Measurements from ENCODE around the gene CIZ1. TPM values are rescaled to one million over a fixed set of nuclear protein-coding genes. Genes with fewer than 3 reads are reported as not detected.
"Not testable (repeated sequence)": the region's sequence is repeated elsewhere in the genome, so short reads cannot be mapped to it uniquely, and the experiment has no call there.

The CIZ1 gene
- total RNA-seq, 1 experiment from 2014 or later = 60.6 TPM

GRCh38 chr9:128190013-128190412, 1.4 kb downstream of the CIZ1 start:
- DNase-seq (ENCODE audit: low spot score) = no peak

GRCh38 chr9:128188209-128188608, 3.2 kb downstream of the CIZ1 start:
- DNase-seq (ENCODE audit: low spot score) = no peak

- DNase-seq (ENCODE audit: low spot score) = no peak
Observed at GRCh38 chr9:128187361-128187760, 4.0 kb downstream of the CIZ1 start.

GRCh38 chr9:128185979-128186965, 5.1 kb downstream of the CIZ1 start:
- DNase-seq (ENCODE audit: low spot score) = no peak

- no peak for DNase-seq (ENCODE audit: low spot score)
Observed at GRCh38 chr9:128182893-128183588, 8.3 kb downstream of the CIZ1 start.

- not testable (repeated sequence) for DNase-seq (ENCODE audit: low spot score)
Observed at GRCh38 chr9:128181480-128181879, 9.9 kb downstream of the CIZ1 start.

GRCh38 chr9:128180447-128180846, 10.9 kb downstream of the CIZ1 start:
- no peak for DNase-seq (ENCODE audit: low spot score)

GRCh38 chr9:128180001-128180400, 11.4 kb downstream of the CIZ1 start:
- DNase-seq (ENCODE audit: low spot score) = no peak

- no peak for DNase-seq (ENCODE audit: low spot score)
Observed at GRCh38 chr9:128178806-128179431, 12.5 kb downstream of the CIZ1 start.

- DNase-seq (ENCODE audit: low spot score) = no peak
Observed at GRCh38 chr9:128175726-128176125, 15.6 kb downstream of the CIZ1 start.

- no peak for DNase-seq (ENCODE audit: low spot score)
Observed at GRCh38 chr9:128175102-128175563, 16.2 kb downstream of the CIZ1 start.

GRCh38 chr9:128174062-128174461, 17.3 kb downstream of the CIZ1 start:
- DNase-seq (ENCODE audit: low spot score) = no peak

GRCh38 chr9:128169925-128170324, 21.4 kb downstream of the CIZ1 start:
- DNase-seq (ENCODE audit: low spot score) = no peak

- no peak for DNase-seq (ENCODE audit: low spot score)
Observed at GRCh38 chr9:128169492-128169891, 21.9 kb downstream of the CIZ1 start.

GRCh38 chr9:128168731-128169308, 22.6 kb downstream of the CIZ1 start:
- DNase-seq (ENCODE audit: low spot score) = no peak

GRCh38 chr9:128167209-128167608, 24.2 kb downstream of the CIZ1 start:
- no peak for DNase-seq (ENCODE audit: low spot score)

GRCh38 chr9:128166169-128166568, 25.2 kb downstream of the CIZ1 start:
- no peak for DNase-seq (ENCODE audit: low spot score)

- DNase-seq (ENCODE audit: low spot score) = no peak
Observed at GRCh38 chr9:128164307-128164885, 27.0 kb downstream of the CIZ1 start.

- no peak for DNase-seq (ENCODE audit: low spot score)
Observed at GRCh38 chr9:128163523-128164306, 27.7 kb downstream of the CIZ1 start.

GRCh38 chr9:128163027-128163515, 28.3 kb downstream of the CIZ1 start:
- DNase-seq (ENCODE audit: low spot score) = no peak

Data from A172 (cell line).